ENCODE results near the gene ABCG1. TPM values are rescaled to one million over a fixed set of nuclear protein-coding genes. Genes with fewer than 3 reads are reported as not detected.

The ABCG1 gene
- total RNA-seq, 1 experiment from 2014 or later: not detected

DNA sequence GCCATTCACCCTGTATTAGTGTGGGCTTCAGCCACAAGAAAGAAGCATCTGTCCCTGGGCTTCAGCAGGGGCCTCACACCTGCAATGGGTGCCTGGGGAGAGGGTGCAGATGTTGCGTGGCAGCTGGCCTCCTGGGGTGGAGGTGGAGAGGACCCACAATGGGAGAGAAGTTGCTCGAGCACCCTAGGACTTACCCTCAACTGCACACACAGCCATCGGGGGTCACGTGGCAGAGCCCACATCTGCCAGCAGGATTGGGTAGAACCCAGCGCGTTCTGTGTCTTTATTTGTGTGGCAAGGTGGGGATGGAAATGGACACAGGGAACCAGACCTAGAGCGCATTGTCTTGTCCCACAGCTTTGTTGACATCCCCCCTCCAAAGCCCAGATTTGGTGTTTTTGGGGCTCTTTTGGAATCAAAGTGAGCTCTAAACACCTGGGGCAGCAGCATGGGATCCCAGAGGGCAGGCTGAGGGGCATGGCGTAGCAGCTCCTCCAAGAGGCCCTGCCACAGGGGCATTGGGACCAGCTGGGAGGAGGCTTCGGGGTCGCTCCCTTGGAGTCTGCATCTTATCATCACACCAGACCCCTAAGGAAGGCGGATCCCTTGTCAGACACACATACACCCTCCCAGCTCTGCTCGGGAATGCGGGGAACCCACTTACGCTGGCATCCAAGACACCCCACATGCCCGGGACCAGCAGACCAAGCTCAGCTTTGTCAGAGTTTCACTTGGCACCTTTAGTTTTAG, 5.1 kb downstream of the ABCG1 start:
- peaks cover 23% of the 10 kb centered on the region for H3K27me3 Mint-ChIP-seq (ENCODE audit: insufficient read depth, unreplicated experiment)
- BruUV-seq (replicated peaks): no TSS peak
- CTCF ChIA-PET: no interaction called here

DNA sequence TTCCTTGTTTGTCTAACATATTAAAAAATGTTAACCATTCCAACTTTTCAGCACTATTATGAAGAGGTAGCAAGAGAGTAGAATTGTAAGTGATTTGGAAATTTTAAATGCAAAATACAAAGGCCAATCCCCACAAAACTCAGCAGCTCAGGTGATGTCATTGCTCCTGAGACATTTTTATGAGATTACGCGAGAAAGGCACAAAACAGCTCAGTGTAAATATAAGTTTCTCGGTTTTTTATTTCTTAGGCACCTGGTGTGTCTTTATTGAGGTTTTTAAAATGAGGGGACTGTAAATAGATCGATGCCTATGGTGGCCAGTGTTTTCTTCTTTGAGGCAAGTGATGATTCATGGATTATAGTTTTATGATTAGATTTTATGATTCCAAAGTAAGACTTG, 6.1 kb downstream of the ABCG1 start:
- no peak for DNase-seq
- no peak overlapping the region for H3K27ac Mint-ChIP-seq (ENCODE audit: unreplicated experiment)
- ChIA-PET CTCF (no interaction called here), POLR2A (no interaction called here)
- peaks cover 4% of the 10 kb centered on the region for H3K4me1 Mint-ChIP-seq (ENCODE audit: low read depth, unreplicated experiment)
- H3K27me3 ChIP-seq (replicated peaks; ENCODE audit: control insufficient read depth, insufficient read depth, low read length): no peaks in the 10 kb centered on the region
- no peaks in the 10 kb centered on the region for H3K4me1 ChIP-seq
- no peaks in the 10 kb centered on the region for H3K9me3 ChIP-seq
- no peak overlapping the region for H3K4me3 Mint-ChIP-seq (ENCODE audit: unreplicated experiment)
- BruUV-seq (replicated peaks): no TSS peak
- intact Hi-C loops (cut with micrococcal nuclease; ENCODE audit: unreplicated experiment): no loop called here
- H3K27me3 Mint-ChIP-seq (ENCODE audit: insufficient read depth, unreplicated experiment): peaks cover 23% of the 10 kb centered on the region
- no peak overlapping the region for H3K4me3 ChIP-seq (ENCODE audit: low read depth, low read length)
- H3K36me3 ChIP-seq (ENCODE audit: control insufficient read depth, insufficient read depth, low read length): no peaks in the 10 kb centered on the region
- no peaks in the 10 kb centered on the region for H3K9me3 Mint-ChIP-seq (ENCODE audit: unreplicated experiment)
- H3K36me3 Mint-ChIP-seq (ENCODE audit: insufficient read depth, unreplicated experiment): no peaks in the 10 kb centered on the region
- TF ChIP-seq, protein P1, sequence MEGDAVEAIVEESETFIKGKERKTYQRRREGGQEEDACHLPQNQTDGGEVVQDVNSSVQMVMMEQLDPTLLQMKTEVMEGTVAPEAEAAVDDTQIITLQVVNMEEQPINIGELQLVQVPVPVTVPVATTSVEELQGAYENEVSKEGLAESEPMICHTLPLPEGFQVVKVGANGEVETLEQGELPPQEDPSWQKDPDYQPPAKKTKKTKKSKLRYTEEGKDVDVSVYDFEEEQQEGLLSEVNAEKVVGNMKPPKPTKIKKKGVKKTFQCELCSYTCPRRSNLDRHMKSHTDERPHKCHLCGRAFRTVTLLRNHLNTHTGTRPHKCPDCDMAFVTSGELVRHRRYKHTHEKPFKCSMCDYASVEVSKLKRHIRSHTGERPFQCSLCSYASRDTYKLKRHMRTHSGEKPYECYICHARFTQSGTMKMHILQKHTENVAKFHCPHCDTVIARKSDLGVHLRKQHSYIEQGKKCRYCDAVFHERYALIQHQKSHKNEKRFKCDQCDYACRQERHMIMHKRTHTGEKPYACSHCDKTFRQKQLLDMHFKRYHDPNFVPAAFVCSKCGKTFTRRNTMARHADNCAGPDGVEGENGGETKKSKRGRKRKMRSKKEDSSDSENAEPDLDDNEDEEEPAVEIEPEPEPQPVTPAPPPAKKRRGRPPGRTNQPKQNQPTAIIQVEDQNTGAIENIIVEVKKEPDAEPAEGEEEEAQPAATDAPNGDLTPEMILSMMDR (IDR thresholded peaks at IDR 0.05; ENCODE audit: insufficient read depth in 1 of 2, low read depth in 1 of 2, low read length in 1 of 2, severe bottlenecking in 1 of 2, unreplicated experiment in 1 of 2): no peak

More for the DNA sequence above, 5.1 kb downstream of the ABCG1 start:
- Histone ChIP-seq H3K27me3 (replicated peaks; ENCODE audit: control insufficient read depth, insufficient read depth, low read length) (no peaks in the 10 kb centered on the region), H3K4me1 (no peaks in the 10 kb centered on the region), H3K36me3 (ENCODE audit: control insufficient read depth, insufficient read depth, low read length) (no peaks in the 10 kb centered on the region), H3K4me3 (ENCODE audit: low read depth, low read length) (no peak overlapping the region), H3K9me3 (no peaks in the 10 kb centered on the region)
- no peaks in the 10 kb centered on the region for H3K9me3 Mint-ChIP-seq (ENCODE audit: unreplicated experiment)
- TF ChIP-seq, protein P1 (IDR thresholded peaks at IDR 0.05; ENCODE audit: insufficient read depth in 1 of 2, low read depth in 1 of 2, low read length in 1 of 2, severe bottlenecking in 1 of 2, unreplicated experiment in 1 of 2): no peak
- no peak overlapping the region for H3K4me3 Mint-ChIP-seq (ENCODE audit: unreplicated experiment)
- no peak for DNase-seq
- no peaks in the 10 kb centered on the region for H3K36me3 Mint-ChIP-seq (ENCODE audit: insufficient read depth, unreplicated experiment)
- intact Hi-C loops (cut with micrococcal nuclease; ENCODE audit: unreplicated experiment): no loop called here
- H3K4me1 Mint-ChIP-seq (ENCODE audit: low read depth, unreplicated experiment): peaks cover 6% of the 10 kb centered on the region
- H3K27ac Mint-ChIP-seq (ENCODE audit: unreplicated experiment): no peak overlapping the region
- POLR2A ChIA-PET: no interaction called here

DNA sequence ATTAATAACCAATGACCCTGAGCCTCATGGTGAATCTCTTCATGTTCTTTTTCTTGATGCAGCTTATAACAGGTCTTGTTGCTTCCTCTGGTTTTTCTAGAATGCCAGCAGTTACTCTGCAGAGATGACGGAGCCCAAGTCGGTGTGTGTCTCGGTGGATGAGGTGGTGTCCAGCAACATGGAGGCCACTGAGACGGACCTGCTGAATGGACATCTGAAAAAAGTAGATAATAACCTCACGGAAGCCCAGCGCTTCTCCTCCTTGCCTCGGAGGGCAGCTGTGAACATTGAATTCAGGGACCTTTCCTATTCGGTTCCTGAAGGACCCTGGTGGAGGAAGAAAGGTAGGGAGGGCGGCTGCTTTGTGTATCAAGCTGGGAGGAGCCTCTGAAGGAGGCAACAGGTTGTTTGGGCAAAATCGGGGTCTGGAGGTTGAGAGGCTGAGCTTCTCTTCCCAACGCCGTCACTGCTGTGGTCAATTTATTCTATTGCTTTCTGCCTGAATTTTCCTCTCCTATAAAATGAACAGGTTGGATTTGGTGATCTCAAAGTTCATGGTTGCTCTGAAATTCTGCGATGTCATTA, 6.7 kb downstream of the ABCG1 start:
- Mint-ChIP-seq H3K9me3 (ENCODE audit: unreplicated experiment) (no peaks in the 10 kb centered on the region), H3K27ac (ENCODE audit: unreplicated experiment) (no peak overlapping the region), H3K36me3 (ENCODE audit: insufficient read depth, unreplicated experiment) (no peaks in the 10 kb centered on the region), H3K4me1 (ENCODE audit: low read depth, unreplicated experiment) (no peaks in the 10 kb centered on the region), H3K27me3 (ENCODE audit: insufficient read depth, unreplicated experiment) (peaks cover 20% of the 10 kb centered on the region), H3K4me3 (ENCODE audit: unreplicated experiment) (no peak overlapping the region)
- CTCF ChIA-PET: interaction anchor here (0.7 kb wide), 1 partner anchor 557 kb away, joined by 4 read pairs; no protein-coding TSS in a partner anchor
- intact Hi-C loops (cut with micrococcal nuclease; ENCODE audit: unreplicated experiment): no loop called here
- Histone ChIP-seq H3K4me1 (no peaks in the 10 kb centered on the region), H3K36me3 (ENCODE audit: control insufficient read depth, insufficient read depth, low read length) (no peaks in the 10 kb centered on the region), H3K4me3 (ENCODE audit: low read depth, low read length) (no peak overlapping the region), H3K27me3 (replicated peaks; ENCODE audit: control insufficient read depth, insufficient read depth, low read length) (no peaks in the 10 kb centered on the region), H3K9me3 (no peaks in the 10 kb centered on the region)
- TF ChIP-seq, protein P1 (IDR thresholded peaks at IDR 0.05; ENCODE audit: insufficient read depth in 1 of 2, low read depth in 1 of 2, low read length in 1 of 2, severe bottlenecking in 1 of 2, unreplicated experiment in 1 of 2): no peak
- POLR2A ChIA-PET: no interaction called here
- BruUV-seq (replicated peaks): no TSS peak
- no peak for DNase-seq

All from Caco-2 (cell line).